HL-60 (cell line): ENCODE data around the gene CTDNEP1.

ENCODE experiments used
- POLR2AphosphoS5 ChIP-seq: IDR thresholded peaks from 2 replicates; pipeline ENCODE4 v1.6.1; 2012; ENCODE audit warnings: low read depth
- TF ChIP-seq, protein P1 (sequence below): IDR thresholded peaks from one replicate; pipeline ENCODE4 v1.5.1; 2011; ENCODE audit warnings: low read length, control low read depth, inconsistent platforms; ENCODE audit not compliant: insufficient read depth

- TF ChIP-seq, protein P1, sequence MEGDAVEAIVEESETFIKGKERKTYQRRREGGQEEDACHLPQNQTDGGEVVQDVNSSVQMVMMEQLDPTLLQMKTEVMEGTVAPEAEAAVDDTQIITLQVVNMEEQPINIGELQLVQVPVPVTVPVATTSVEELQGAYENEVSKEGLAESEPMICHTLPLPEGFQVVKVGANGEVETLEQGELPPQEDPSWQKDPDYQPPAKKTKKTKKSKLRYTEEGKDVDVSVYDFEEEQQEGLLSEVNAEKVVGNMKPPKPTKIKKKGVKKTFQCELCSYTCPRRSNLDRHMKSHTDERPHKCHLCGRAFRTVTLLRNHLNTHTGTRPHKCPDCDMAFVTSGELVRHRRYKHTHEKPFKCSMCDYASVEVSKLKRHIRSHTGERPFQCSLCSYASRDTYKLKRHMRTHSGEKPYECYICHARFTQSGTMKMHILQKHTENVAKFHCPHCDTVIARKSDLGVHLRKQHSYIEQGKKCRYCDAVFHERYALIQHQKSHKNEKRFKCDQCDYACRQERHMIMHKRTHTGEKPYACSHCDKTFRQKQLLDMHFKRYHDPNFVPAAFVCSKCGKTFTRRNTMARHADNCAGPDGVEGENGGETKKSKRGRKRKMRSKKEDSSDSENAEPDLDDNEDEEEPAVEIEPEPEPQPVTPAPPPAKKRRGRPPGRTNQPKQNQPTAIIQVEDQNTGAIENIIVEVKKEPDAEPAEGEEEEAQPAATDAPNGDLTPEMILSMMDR = no peak
- TF ChIP-seq POLR2AphosphoS5 = no peak
Measured at GRCh38 chr17:7258731-7259554, 7.4 kb upstream of the CTDNEP1 start.
